Uterus (tissue), 4 donors: ENCODE data around the gene KANSL1. TPM values are rescaled to one million over a fixed set of nuclear protein-coding genes. Genes with fewer than 3 reads are reported as not detected.
"Not testable (repeated sequence)": the region's sequence is repeated elsewhere in the genome, so short reads cannot be mapped to it uniquely, and the experiment has no call there.

Source experiments
- DNase-seq, 2 donors: peaks; one replicate each; pipeline ENCODE4 v3.0.0-alpha.2; 2019 to 2020
- H3K27ac ChIP-seq, 2 donors: fragments of 200-600 bp; sonication (generic); 1 replicate in 1 of 2; 2 replicates in 1 of 2; pipeline ENCODE4 v1.5.1; 2016 to 2018
- H3K27me3 ChIP-seq, 2 donors: fragments of 200-600 bp; sonication (generic); one replicate each; pipeline ENCODE4 v1.5.1; 2018 to 2019; ENCODE audit warnings: control low read depth in 1 of 2
- H3K36me3 ChIP-seq, 2 donors: fragments of 200-600 bp; sonication (generic); one replicate each; pipeline ENCODE4 v1.5.1; 2019; ENCODE audit warnings: control low read depth in 1 of 2
- H3K4me1 ChIP-seq, 2 donors: fragments of 200-600 bp; sonication (generic); one replicate each; pipeline ENCODE4 v1.5.1; 2018 to 2019; ENCODE audit warnings: control low read depth in 1 of 2
- H3K4me3 ChIP-seq, 2 donors: fragments of 200-600 bp; sonication (generic); 1 replicate in 1 of 2; 2 replicates in 1 of 2; pipeline ENCODE4 v1.5.1; 2018 to 2019; ENCODE audit warnings: mild to moderate bottlenecking in 1 of 2
- H3K9me3 ChIP-seq, 2 donors: fragments of 200-600 bp; sonication (generic); one replicate each; pipeline ENCODE4 v1.5.1; 2019; ENCODE audit warnings: control low read depth in 1 of 2
- POLR2A ChIP-seq, 2 donors: fragments of 450-650 bp; IDR thresholded peaks; one replicate each; pipeline ENCODE4 v1.6.1; 2016; ENCODE audit warnings: antibody characterized with exemption in 2 of 2, mild to moderate bottlenecking in 1 of 2, moderate library complexity in 1 of 2
- intact Hi-C: fragments of 100-400 bp; cut with DNase I; formaldehyde crosslinking; loops from one replicate; pipeline ENCODE4 v1.15.1; 2023; ENCODE audit warnings: low total_unique reads
- total RNA-seq, 4 donors: library from RNA; depleted of rRNA in 3 of 4; stranded (reverse); fragments of >200 nt in 3 of 4; gene quantifications; one replicate each; pipeline versions ENCODE4 v1.1.0 to v1.2.4, GENCODE V29; 2014 to 2023
- TF ChIP-seq, protein P1 (sequence below), 4 experiments: fragments of 200-600 bp in 2 of 4; fragments of 450-650 bp in 2 of 4; sonication (generic) in 2 of 4; IDR thresholded peaks; one replicate each; pipeline ENCODE4 v1.5.1; 2016 to 2019; ENCODE audit warnings: antibody characterized with exemption in 4 of 4, mild to moderate bottlenecking in 2 of 4, moderate library complexity in 1 of 4
- donor health status: DM: yes; HTN: yes; CAD: no.

The KANSL1 gene
- total RNA-seq, 4 donors from 2014 or later: 55.8 to 192 (median 146) TPM

DNA sequence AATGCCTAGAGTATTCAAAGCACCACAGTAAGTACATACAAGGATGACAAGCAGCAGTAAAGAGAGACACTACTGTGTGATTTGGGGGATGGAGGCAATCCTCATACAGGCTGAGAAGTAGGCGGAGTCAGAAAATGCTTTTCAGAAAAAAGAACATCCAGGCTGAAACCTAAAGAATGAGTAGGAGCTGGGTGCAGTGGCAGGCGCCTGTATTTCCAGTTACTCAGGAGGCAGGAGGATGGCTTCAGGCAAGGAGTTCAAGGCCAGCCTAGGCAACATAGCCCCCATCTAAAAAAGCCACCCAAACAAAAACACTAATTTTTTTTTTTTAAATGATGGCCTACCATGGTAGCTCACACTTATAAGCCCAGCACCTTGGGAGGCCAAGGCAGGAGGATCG is 10.3 kb downstream of the KANSL1 start:
- Histone ChIP-seq H3K27me3 (no peaks in the 10 kb centered on the region), H3K36me3 (no peaks in the 10 kb centered on the region), H3K9me3 (no peaks in the 10 kb centered on the region), H3K4me1 (peaks cover 5 to 11% of the 10 kb centered on the region in 2 donors), H3K4me3 (no peak overlapping the region), H3K27ac (no peak overlapping the region)
- intact Hi-C loops: no loop called here
- TF ChIP-seq, protein P1, sequence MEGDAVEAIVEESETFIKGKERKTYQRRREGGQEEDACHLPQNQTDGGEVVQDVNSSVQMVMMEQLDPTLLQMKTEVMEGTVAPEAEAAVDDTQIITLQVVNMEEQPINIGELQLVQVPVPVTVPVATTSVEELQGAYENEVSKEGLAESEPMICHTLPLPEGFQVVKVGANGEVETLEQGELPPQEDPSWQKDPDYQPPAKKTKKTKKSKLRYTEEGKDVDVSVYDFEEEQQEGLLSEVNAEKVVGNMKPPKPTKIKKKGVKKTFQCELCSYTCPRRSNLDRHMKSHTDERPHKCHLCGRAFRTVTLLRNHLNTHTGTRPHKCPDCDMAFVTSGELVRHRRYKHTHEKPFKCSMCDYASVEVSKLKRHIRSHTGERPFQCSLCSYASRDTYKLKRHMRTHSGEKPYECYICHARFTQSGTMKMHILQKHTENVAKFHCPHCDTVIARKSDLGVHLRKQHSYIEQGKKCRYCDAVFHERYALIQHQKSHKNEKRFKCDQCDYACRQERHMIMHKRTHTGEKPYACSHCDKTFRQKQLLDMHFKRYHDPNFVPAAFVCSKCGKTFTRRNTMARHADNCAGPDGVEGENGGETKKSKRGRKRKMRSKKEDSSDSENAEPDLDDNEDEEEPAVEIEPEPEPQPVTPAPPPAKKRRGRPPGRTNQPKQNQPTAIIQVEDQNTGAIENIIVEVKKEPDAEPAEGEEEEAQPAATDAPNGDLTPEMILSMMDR (IDR thresholded peaks at IDR 0.05): no peak
- no peak for TF ChIP-seq POLR2A (IDR thresholded peaks at IDR 0.05)
- no peak for DNase-seq

GRCh38 chr17:46181940-46182339 is 11.3 kb downstream of the KANSL1 start:
- H3K27ac ChIP-seq: no peak overlapping the region
- H3K9me3 ChIP-seq: no peaks in the 10 kb centered on the region
- no peak for DNase-seq
- no peak overlapping the region for H3K4me3 ChIP-seq
- no peaks in the 10 kb centered on the region for H3K27me3 ChIP-seq
- no peaks in the 10 kb centered on the region for H3K36me3 ChIP-seq
- intact Hi-C loops: no loop called here
- peaks cover 5 to 11% of the 10 kb centered on the region in 2 donors for H3K4me1 ChIP-seq
- TF ChIP-seq POLR2A (IDR thresholded peaks at IDR 0.05): no peak
- TF ChIP-seq, protein P1 (IDR thresholded peaks at IDR 0.05): no peak

GRCh38 chr17:46181316-46181715 is 11.9 kb downstream of the KANSL1 start:
- H3K27me3 ChIP-seq, H3K4me3 ChIP-seq, H3K36me3 ChIP-seq, H3K27ac ChIP-seq, intact Hi-C loops, DNase-seq, H3K9me3 ChIP-seq: not testable (repeated sequence)
- H3K4me1 ChIP-seq: peaks cover 5 to 11% of the 10 kb centered on the region in 2 donors

DNA sequence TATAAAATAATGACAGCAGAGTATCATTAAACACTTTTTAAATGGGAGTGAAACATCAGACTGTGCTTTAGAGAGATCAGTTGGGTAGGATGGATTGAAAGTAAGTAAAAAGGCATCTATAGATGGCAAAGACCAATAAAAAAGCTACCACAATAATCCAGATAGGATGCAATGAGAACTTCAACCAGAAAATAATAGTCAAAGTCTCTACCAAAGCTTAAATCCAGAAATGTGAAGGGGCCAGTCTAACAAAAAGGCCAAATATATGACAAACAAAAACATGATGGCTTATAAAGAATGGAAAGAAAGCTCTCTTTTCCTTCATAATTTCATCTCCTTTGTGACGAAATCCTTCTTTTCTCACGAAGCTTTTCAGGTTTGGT is 12.3 kb downstream of the KANSL1 start:
- H3K36me3 ChIP-seq: no peaks in the 10 kb centered on the region
- TF ChIP-seq, protein P1 (IDR thresholded peaks at IDR 0.05): no peak
- TF ChIP-seq POLR2A (IDR thresholded peaks at IDR 0.05): no peak
- H3K4me1 ChIP-seq: peaks cover 5 to 11% of the 10 kb centered on the region in 2 donors
- no peak overlapping the region for H3K27ac ChIP-seq
- intact Hi-C loops: no loop called here
- DNase-seq: no peak
- H3K9me3 ChIP-seq: no peaks in the 10 kb centered on the region
- H3K27me3 ChIP-seq: no peaks in the 10 kb centered on the region
- no peak overlapping the region for H3K4me3 ChIP-seq

GRCh38 chr17:46180185-46180891 is 12.9 kb downstream of the KANSL1 start:
- H3K27me3 ChIP-seq, DNase-seq, H3K4me3 ChIP-seq, H3K9me3 ChIP-seq, intact Hi-C loops, H3K36me3 ChIP-seq, H3K27ac ChIP-seq: not testable (repeated sequence)
- peaks cover 5 to 11% of the 10 kb centered on the region in 2 donors for H3K4me1 ChIP-seq

DNA sequence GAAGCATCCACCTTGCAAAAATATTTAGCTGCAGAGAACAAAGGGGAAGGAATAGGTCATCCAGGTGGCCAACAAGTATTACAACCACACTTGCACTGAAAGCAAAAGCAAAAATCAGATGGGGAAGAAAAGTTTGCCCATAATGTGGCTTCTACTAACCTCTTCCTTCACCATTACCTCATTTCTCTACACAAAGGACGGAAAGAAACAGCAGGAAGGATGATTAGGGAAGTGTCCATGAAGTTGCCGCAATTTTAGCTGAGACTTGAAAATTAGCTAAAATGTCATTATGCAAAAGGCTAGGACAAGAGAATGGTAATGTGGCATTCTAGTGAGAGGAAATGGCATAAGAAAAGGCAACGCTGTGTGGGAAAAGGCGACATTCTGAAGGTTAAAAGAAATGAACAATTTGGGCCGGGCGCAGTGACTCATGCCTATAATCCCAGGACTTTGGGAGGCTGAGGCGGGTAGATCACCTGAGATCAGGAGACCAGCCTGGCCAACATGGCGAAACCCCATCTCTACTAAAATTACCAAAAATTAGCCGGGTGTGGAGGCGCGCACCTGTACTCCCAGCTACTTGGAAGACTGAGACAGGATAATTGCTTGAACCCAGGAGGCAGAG is 13.7 kb downstream of the KANSL1 start:
- intact Hi-C loops: no loop called here
- no peak for TF ChIP-seq POLR2A (IDR thresholded peaks at IDR 0.05)
- TF ChIP-seq, protein P1 (IDR thresholded peaks at IDR 0.05): no peak
- Histone ChIP-seq H3K4me1 (peaks cover 5 to 11% of the 10 kb centered on the region in 2 donors), H3K27me3 (no peaks in the 10 kb centered on the region), H3K9me3 (no peaks in the 10 kb centered on the region), H3K27ac (no peak overlapping the region), H3K36me3 (no peaks in the 10 kb centered on the region), H3K4me3 (no peak overlapping the region)
- DNase-seq: no peak
